Subcutaneous adipose tissue (tissue), 4 donors: ENCODE measurements around the gene TRIM72. TPM values are rescaled to one million over a fixed set of nuclear protein-coding genes. Genes with fewer than 3 reads are reported as not detected.

ENCODE experiments used
- total RNA-seq, 4 donors: library from RNA; depleted of rRNA; stranded (reverse); fragments of >200 nt; gene quantifications; one replicate each; pipeline ENCODE4 v1.1.0, GENCODE V29; 2016
- TF ChIP-seq, protein P1 (sequence below): fragments of 450-650 bp; IDR thresholded peaks from one replicate; pipeline ENCODE4 v1.5.1; 2016; ENCODE audit warnings: low read depth, mild to moderate bottlenecking, control low read depth, antibody characterized with exemption, moderate library complexity

TRIM72 gene
- total RNA-seq, 4 donors from 2014 or later, result not detected

DNA sequence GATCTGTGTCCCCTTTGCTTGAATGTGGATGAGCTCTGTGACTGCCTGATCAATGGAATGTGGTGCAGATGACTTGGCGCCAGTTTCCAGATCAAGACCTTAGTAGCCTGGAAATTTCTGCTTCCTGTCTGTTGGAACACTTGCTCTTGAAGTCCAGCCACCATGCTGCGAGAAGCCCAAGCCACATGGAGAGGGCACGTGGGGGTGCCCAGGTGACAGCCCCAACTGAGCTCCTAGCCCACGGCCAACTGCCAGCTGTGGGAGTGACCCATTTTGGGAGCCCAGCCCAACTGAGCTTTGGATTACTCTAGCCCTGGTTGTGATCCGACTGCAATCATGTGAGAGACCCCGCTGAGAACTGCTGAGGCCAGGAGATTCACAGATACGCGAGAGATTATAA lies 42.5 kb downstream of the TRIM72 start:
- TF ChIP-seq, protein P1, sequence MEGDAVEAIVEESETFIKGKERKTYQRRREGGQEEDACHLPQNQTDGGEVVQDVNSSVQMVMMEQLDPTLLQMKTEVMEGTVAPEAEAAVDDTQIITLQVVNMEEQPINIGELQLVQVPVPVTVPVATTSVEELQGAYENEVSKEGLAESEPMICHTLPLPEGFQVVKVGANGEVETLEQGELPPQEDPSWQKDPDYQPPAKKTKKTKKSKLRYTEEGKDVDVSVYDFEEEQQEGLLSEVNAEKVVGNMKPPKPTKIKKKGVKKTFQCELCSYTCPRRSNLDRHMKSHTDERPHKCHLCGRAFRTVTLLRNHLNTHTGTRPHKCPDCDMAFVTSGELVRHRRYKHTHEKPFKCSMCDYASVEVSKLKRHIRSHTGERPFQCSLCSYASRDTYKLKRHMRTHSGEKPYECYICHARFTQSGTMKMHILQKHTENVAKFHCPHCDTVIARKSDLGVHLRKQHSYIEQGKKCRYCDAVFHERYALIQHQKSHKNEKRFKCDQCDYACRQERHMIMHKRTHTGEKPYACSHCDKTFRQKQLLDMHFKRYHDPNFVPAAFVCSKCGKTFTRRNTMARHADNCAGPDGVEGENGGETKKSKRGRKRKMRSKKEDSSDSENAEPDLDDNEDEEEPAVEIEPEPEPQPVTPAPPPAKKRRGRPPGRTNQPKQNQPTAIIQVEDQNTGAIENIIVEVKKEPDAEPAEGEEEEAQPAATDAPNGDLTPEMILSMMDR, result no peak

DNA sequence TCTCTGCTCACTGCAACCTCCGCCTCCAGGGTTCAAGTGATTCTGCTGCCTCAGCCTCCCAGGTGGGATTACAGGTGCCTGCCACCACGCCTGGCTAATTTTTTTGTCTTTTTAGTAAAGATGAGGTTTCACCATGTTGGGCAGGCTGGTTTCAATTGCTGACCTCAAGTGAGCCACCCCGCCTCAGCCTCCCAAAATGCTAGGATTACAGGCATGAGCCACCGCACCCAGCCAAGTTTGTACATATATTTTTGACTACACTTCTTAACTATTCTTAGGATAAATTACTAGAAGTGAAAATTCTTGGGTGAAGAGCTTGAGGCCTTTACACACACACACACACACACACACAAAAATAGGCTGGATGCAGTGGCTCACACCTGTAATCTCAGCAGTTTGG lies 44.4 kb downstream of the TRIM72 start:
- TF ChIP-seq, protein P1, result no peak

DNA sequence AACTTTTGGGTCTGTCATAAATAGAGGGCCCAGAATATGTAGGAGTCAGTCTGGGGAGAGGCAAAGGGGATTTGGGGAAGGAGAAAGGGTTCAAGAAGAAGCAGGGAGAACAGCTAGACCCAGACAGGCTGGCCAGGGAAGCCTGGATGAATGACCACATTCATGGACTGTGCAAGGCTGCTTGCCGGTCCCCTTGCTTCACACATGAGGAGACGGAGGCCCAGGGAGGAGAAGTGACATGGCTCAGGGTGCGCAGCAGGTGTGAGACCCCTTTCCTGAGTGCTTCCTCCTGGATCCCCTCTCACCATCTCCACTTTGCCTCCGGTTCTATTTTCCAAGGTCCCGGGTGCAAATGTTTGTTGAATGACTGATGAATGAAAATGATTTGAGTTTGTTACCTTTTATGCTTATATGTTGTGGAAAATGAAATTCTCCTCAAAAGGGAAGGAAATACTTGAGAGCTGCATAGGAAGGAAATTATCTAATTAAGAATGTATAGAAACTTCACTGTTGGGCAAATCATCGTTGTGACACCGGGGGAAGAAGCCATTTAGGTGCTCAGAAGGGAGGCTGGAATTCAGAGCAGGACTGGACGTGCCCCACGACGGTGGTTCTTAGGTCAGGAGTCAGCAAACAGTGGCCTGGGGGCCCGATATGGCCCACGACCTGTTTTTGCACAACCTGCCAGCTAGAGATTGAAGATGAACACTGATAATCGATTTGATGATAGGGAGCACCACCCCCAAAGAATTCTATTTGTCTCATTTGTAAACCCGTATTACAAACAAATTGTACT lies 46.4 kb downstream of the TRIM72 start:
- TF ChIP-seq, protein P1, result no peak

DNA sequence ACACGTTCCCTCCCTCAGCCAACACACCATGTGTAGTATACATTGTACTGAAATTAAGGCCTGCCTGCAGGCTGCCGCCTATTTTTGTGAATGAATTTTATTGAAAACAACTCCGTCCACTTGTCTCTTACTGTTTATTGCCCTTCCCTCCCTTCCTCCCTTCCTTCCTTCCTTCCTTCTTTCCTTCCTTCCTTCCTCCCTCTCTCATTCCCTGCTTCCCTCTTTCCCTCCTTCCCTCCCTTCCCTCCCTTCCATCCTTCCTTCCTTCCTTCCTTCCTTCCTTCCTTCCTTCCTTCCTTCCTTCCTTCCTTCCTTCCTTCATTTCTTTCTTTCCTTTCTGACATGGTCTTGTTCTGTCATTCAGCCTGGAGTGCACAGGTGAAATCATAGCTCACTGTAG lies 48.2 kb downstream of the TRIM72 start:
- TF ChIP-seq, protein P1, result no peak

DNA sequence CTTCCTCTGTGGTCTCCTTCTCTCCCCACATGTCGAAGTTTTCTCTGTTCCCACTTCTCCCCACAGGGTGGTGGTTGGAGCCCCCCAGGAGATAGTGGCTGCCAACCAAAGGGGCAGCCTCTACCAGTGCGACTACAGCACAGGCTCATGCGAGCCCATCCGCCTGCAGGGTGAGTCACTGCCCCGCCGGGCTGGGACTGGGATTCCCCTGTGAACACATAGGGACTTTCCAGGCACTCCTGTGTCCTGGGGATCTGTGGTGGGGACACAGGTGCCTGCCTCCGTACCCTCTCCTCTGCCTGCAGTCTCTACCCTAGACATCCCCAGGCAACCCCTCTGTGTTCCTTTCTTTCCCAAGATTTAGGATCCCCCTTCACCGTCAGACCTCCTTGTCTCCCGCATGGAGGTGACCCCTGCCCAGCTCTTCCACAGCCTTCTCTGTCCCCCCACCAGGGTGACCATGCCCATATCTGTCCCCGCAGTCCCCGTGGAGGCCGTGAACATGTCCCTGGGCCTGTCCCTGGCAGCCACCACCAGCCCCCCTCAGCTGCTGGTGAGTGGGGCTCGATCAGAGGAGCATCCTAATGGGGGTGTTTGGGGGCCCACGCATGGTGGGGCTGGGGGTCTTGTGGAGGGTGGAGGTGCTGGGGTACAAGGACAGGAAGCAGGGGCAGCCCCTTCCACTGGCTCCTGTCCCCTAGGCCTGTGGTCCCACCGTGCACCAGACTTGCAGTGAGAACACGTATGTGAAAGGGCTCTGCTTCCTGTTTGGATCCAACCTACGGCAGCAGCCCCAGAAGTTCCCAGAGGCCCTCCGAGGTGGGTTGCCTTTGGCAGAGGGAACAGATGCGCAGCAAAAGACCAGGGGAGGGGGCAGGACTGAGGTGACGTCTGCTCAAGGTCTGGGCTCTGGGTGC lies 51.7 kb downstream of the TRIM72 start:
- TF ChIP-seq, protein P1, result no peak

DNA sequence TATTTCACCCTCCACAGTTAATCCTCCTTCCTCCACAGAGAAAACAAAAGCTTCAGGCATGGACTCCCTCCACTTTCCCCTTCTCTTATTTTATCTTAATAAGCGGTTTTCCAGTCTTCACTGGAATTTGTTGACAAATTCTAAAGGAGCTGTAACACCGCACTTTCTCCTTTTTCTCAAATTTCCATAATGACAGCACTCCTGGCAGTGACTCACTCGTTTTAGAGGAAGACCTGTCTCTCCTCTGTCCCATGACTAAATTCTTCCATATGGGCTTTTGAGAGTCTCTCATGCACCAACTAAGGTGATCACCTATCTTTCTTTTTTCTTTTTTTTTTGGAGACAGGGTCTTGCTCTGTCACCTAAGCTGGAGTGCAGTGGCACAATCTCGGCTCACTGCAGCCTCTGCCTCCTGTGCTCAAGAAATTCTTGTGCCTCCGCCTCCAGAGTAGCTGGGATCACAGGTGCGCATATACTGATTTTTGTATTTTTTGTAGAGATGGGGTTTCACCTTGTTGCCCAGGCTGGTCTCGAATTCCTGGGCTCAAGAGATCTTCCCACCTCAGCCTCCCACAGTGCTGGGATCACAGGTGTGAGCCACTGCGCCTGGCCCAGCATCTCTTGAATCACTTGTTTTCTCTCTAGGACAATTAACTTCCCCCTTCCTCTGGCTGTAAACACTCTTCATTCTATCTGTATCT lies 53.6 kb downstream of the TRIM72 start:
- TF ChIP-seq, protein P1, result no peak

DNA sequence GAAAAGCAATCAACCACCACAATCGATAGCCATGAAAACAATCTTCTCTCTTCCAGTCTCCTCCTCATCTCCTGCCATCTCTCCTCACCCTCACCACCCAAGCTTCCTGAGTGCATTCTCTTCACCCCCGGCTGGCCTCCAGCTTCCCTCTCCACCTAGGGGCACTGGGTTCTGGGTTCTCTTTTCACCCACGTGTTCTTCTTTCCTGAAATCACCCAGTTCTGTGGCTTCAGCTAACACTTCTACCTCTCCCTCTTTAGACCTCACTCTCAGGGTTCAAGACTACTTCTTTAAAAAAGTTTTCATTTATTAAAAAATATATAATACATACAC lies 54.1 kb downstream of the TRIM72 start:
- TF ChIP-seq, protein P1, result no peak
